Cardiac muscle cell (in vitro differentiated cells and primary cell): ENCODE results near the gene CLDN11. TPM values are rescaled to one million over a fixed set of nuclear protein-coding genes. Genes with fewer than 3 reads are reported as not detected.

Experiments used
- DNase-seq, 2 donors: peaks; one replicate each; pipeline versions ENCODE4 v3.0.0 to v3.0.0-alpha.2; 2010 to 2017; ENCODE audit warnings: low read depth in 1 of 2, low spot score in 1 of 2
- H3K27ac ChIP-seq: fragments of 200-600 bp; sonication (generic); 2 replicates; pipeline ENCODE4 v1.5.1; 2016
- H3K27me3 ChIP-seq: fragments of 200-600 bp; sonication (generic); 2 replicates; pipeline ENCODE4 v1.6.0; 2016; ENCODE audit warnings: control low read depth
- H3K36me3 ChIP-seq: fragments of 200-600 bp; sonication (generic); 2 replicates; pipeline ENCODE4 v1.5.1; 2016; ENCODE audit warnings: control low read depth
- H3K4me1 ChIP-seq: fragments of 200-600 bp; sonication (generic); 2 replicates; pipeline ENCODE4 v1.8.1; 2017; ENCODE audit warnings: low read depth, mild to moderate bottlenecking, mixed run types
- H3K4me3 ChIP-seq: fragments of 200-600 bp; sonication (generic); 2 replicates; pipeline ENCODE4 v1.5.1; 2016; ENCODE audit warnings: mild to moderate bottlenecking
- H3K9me3 ChIP-seq: fragments of 200-600 bp; sonication (generic); 2 replicates; pipeline ENCODE4 v1.5.1; 2017; ENCODE audit warnings: low read depth, mild to moderate bottlenecking, control low read depth
- polyA plus RNA-seq: library from polyadenylated mRNA; unstranded; fragments of >200 nt; fragmentation: Nextera tagmentation; extraction: Ambion mirVana; gene quantifications from 2 replicates; pipeline ENCODE4 v1.2.1, GENCODE V29; 2016
- total RNA-seq: library from RNA; depleted of rRNA; stranded (reverse); fragments of >200 nt; gene quantifications from 2 replicates; pipeline ENCODE4 v1.2.3, GENCODE V29; 2016
- TF ChIP-seq, protein P1 (sequence below): IDR thresholded peaks from 2 replicates; pipeline ENCODE4 v1.5.1; 2012; ENCODE audit warnings: low read depth, mild to moderate bottlenecking, low read length

The CLDN11 gene
- total and polyA plus RNA-seq, 2 experiments from 2014 or later, result 0.09 TPM; not detected in 1

GRCh38 chr3:170443457-170443856 is 24.8 kb downstream of the CLDN11 start:
- TF ChIP-seq, protein P1, sequence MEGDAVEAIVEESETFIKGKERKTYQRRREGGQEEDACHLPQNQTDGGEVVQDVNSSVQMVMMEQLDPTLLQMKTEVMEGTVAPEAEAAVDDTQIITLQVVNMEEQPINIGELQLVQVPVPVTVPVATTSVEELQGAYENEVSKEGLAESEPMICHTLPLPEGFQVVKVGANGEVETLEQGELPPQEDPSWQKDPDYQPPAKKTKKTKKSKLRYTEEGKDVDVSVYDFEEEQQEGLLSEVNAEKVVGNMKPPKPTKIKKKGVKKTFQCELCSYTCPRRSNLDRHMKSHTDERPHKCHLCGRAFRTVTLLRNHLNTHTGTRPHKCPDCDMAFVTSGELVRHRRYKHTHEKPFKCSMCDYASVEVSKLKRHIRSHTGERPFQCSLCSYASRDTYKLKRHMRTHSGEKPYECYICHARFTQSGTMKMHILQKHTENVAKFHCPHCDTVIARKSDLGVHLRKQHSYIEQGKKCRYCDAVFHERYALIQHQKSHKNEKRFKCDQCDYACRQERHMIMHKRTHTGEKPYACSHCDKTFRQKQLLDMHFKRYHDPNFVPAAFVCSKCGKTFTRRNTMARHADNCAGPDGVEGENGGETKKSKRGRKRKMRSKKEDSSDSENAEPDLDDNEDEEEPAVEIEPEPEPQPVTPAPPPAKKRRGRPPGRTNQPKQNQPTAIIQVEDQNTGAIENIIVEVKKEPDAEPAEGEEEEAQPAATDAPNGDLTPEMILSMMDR, result no peak
- H3K4me3 ChIP-seq, result no peak overlapping the region
- no peaks in the 10 kb centered on the region for H3K27me3 ChIP-seq
- no peaks in the 10 kb centered on the region for H3K36me3 ChIP-seq
- DNase-seq, result no peak
- no peak overlapping the region for H3K27ac ChIP-seq
- no peaks in the 10 kb centered on the region for H3K4me1 ChIP-seq
- no peaks in the 10 kb centered on the region for H3K9me3 ChIP-seq

DNA sequence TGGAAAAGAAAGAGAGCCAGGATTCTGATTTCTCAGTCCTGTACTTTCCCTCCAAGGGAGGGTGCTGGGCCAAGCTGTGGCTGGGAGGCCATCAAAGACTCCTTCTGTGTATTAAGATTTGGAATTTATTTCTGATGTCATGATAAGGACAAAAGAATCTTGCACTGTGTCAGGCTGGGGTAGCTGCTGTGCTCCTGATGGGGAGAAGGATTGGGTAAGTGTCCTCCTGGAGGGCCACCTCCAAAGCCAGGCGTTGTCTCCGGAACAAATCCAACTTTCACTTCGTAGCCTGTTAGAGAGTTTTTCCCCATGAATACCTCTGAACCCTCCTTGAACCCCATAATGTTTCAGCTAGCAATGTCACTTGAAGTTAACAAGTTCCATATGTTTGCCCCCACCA is 29.9 kb downstream of the CLDN11 start:
- no peak overlapping the region for H3K27ac ChIP-seq

GRCh38 chr3:170450039-170450438 is 31.4 kb downstream of the CLDN11 start:
- Histone ChIP-seq H3K4me3 (no peak overlapping the region), H3K36me3 (no peaks in the 10 kb centered on the region), H3K9me3 (no peaks in the 10 kb centered on the region), H3K27me3 (no peaks in the 10 kb centered on the region), H3K4me1 (no peaks in the 10 kb centered on the region), H3K27ac (no peak overlapping the region)
- TF ChIP-seq, protein P1, result no peak
- DNase-seq, result no peak

More for the DNA sequence above, 29.9 kb downstream of the CLDN11 start:
- Histone ChIP-seq H3K9me3 (no peaks in the 10 kb centered on the region), H3K4me3 (no peak overlapping the region), H3K27me3 (no peaks in the 10 kb centered on the region), H3K36me3 (no peaks in the 10 kb centered on the region), H3K4me1 (no peaks in the 10 kb centered on the region)
- TF ChIP-seq, protein P1, result no peak
- DNase-seq, result no peak

DNA sequence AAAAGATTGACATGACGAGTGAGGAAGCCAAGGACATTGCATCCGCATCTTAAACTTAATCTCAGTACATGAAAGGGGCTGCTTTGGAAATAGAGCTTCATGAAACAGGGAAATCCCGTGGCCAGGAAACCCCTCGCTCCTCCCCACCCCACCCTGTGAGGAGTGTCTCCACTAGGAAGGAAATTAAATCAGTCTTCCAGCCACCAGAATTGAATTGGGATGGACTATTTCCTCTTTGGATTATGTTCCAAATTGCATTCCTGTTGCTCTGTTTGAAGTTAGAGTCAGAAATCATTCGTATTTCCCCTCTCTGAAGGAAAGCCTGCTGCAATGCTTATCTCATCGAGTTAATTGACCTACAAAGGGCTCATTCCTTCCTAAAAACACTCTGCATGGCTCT is 35.8 kb downstream of the CLDN11 start:
- no peak for DNase-seq
- H3K36me3 ChIP-seq, result no peaks in the 10 kb centered on the region

DNA sequence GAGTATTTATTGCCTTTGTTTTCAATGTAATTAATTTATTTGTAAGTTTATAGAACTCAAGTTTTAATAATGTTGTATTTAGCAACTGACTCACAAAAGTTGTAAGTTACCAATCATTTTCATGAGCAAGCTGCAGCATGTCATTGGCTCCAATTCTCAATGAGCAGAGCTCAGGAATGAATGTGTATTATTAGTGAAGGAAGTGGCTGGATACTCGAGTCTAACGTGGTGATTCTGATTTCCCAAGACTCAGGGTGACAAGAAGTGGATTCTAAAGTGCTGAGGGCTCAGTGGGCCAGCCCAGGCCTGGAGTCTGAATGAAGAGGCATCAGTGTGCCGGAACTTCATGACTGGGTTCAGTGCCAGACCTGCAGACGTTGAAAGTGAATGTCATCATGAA is 39.6 kb downstream of the CLDN11 start:
- no peaks in the 10 kb centered on the region for H3K4me1 ChIP-seq
- DNase-seq, result no peak
- H3K36me3 ChIP-seq, result no peaks in the 10 kb centered on the region
- H3K9me3 ChIP-seq, result no peaks in the 10 kb centered on the region
- H3K27ac ChIP-seq, result no peak overlapping the region
- TF ChIP-seq, protein P1, result no peak
- H3K27me3 ChIP-seq, result no peaks in the 10 kb centered on the region
- no peak overlapping the region for H3K4me3 ChIP-seq

More for the DNA sequence above, 35.8 kb downstream of the CLDN11 start:
- TF ChIP-seq, protein P1, result no peak
- no peak overlapping the region for H3K27ac ChIP-seq
- no peaks in the 10 kb centered on the region for H3K4me1 ChIP-seq
- no peaks in the 10 kb centered on the region for H3K27me3 ChIP-seq
- no peak overlapping the region for H3K4me3 ChIP-seq
- no peaks in the 10 kb centered on the region for H3K9me3 ChIP-seq

DNA sequence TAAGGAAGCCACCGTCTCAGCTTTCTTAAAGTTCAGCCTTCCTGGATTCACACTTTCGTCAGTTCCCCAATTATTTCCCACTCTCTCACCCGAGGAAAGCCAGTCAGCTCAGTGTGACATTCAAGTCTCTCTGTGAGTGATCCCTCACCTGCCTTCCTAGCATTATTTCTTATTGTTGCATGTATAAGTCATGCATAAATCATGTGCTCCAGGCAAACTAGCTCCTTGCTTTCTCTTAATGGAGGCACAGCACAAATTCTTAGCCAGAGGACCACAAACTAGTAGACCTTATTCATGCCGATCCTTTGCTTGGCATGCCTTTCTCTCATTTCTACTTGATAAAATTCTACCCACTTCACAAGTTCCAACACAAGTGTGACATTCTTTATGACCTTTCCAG is 44.3 kb downstream of the CLDN11 start:
- no peak overlapping the region for H3K27ac ChIP-seq
- no peaks in the 10 kb centered on the region for H3K27me3 ChIP-seq
- no peak overlapping the region for H3K4me3 ChIP-seq
- no peaks in the 10 kb centered on the region for H3K36me3 ChIP-seq
- TF ChIP-seq, protein P1, result no peak
- no peaks in the 10 kb centered on the region for H3K9me3 ChIP-seq
- H3K4me1 ChIP-seq, result no peaks in the 10 kb centered on the region
- no peak for DNase-seq
